Neural crest cell (in vitro differentiated cells): ENCODE measurements around the gene EIF1AY. TPM values are rescaled to one million over a fixed set of nuclear protein-coding genes. Genes with fewer than 3 reads are reported as not detected.

Experiments
- DNase-seq: peaks from one replicate; pipeline ENCODE4 v3.0.0; 2021; ENCODE audit warnings: low read depth, mixed read lengths, low spot score
- H3K27ac Mint-ChIP-seq: one replicate; pipeline ENCODE4 v1.8.0; 2021; ENCODE audit warnings: mild to moderate bottlenecking, mixed read lengths; ENCODE audit not compliant: unreplicated experiment
- H3K27me3 Mint-ChIP-seq: 2 replicates; pipeline ENCODE4 v1.8.0; 2021; ENCODE audit warnings: low read depth, mild to moderate bottlenecking, mixed read lengths
- H3K36me3 Mint-ChIP-seq: 2 replicates; pipeline ENCODE4 v1.8.0; 2021; ENCODE audit warnings: low read depth, mild to moderate bottlenecking, mixed read lengths
- H3K4me1 Mint-ChIP-seq: 2 replicates; pipeline ENCODE4 v1.8.0; 2021; ENCODE audit warnings: mixed read lengths
- H3K4me3 Mint-ChIP-seq: one replicate; pipeline ENCODE4 v1.8.0; 2021; ENCODE audit warnings: mild to moderate bottlenecking, mixed read lengths
- H3K9me3 Mint-ChIP-seq: 2 replicates; pipeline ENCODE4 v1.8.0; 2021; ENCODE audit warnings: mixed read lengths
- CTCF ChIP-seq: fragments of 200-600 bp; sonication (generic); conservative IDR thresholded peaks from 2 replicates; pipeline ENCODE4 v1.5.0; 2021; ENCODE audit warnings: antibody characterized with exemption, mild to moderate bottlenecking
- total RNA-seq: library from RNA; stranded (reverse); gene quantifications from 2 replicates; pipeline ENCODE4 v1.2.1, GENCODE V29; 2021

EIF1AY gene
- total RNA-seq, 1 donor from 2014 or later, result not detected

- Mint-ChIP-seq H3K27ac (no peak overlapping the region), H3K27me3 (no peaks in the 10 kb centered on the region), H3K9me3 (no peaks in the 10 kb centered on the region), H3K4me1 (no peaks in the 10 kb centered on the region), H3K4me3 (no peak overlapping the region), H3K36me3 (no peaks in the 10 kb centered on the region)
- no peak for DNase-seq
- no peak for TF ChIP-seq CTCF
Observed at GRCh38 chrY:20586161-20586560, 10.6 kb downstream of the EIF1AY start.

Other genes with a start within 250 kb of the EIF1AY start
- gene RPS4Y2, start 180.3 kb downstream of the EIF1AY start, total RNA-seq, result not detected in 2 replicates